OCI-LY3 (cell line): ENCODE measurements around the gene THOC5.
"Not testable (repeated sequence)": the region's sequence is repeated elsewhere in the genome, so short reads cannot be mapped to it uniquely, and the experiment has no call there.

ENCODE experiments used
- H2AFZ ChIP-seq: fragments of 200-600, 300-600 bp; shearing (Covaris generic); 2 replicates; pipeline ENCODE4 v1.6.0; 2014; ENCODE audit warnings: antibody characterized with exemption, low read depth, low read length
- H3K27ac ChIP-seq: fragments of 200-600, 300-600 bp; sonication (generic); 2 replicates; pipeline ENCODE4 v1.5.1; 2014; ENCODE audit warnings: mild to moderate bottlenecking, low read length, moderate library complexity, mixed read lengths
- H3K27me3 ChIP-seq: fragments of 200-600, 300-600 bp; sonication (generic); 2 replicates; pipeline ENCODE4 v1.6.1; 2014; ENCODE audit warnings: low read depth, low read length, mixed read lengths
- H3K36me3 ChIP-seq: fragments of 200-600, 300-600 bp; sonication (generic); replicated peaks from 2 replicates; pipeline ENCODE3; 2014; ENCODE audit warnings: low read depth, low read length, mixed read lengths
- H3K4me1 ChIP-seq: fragments of 300-600, 200-600 bp; sonication (generic); 2 replicates; pipeline ENCODE4 v1.6.1; 2014; ENCODE audit warnings: low read length, mixed read lengths
- H3K4me2 ChIP-seq: fragments of 200-600, 300-600 bp; sonication (generic); 2 replicates; pipeline ENCODE4 v1.6.1; 2014; ENCODE audit warnings: low read length, mixed read lengths
- H3K4me3 ChIP-seq: fragments of 300-600, 200-600 bp; sonication (generic); 2 replicates; pipeline ENCODE4 v1.5.1; 2014; ENCODE audit warnings: antibody characterized with exemption, mild to moderate bottlenecking, low read length, moderate library complexity
- H3K79me2 ChIP-seq: fragments of 300-600, 200-600 bp; shearing (Covaris generic); 2 replicates; pipeline ENCODE4 v1.6.1; 2014; ENCODE audit warnings: mild to moderate bottlenecking, low read length, mixed read lengths
- H3K9ac ChIP-seq: fragments of 300-600, 200-600 bp; shearing (Covaris generic); 2 replicates; pipeline ENCODE4 v1.6.0; 2014; ENCODE audit warnings: mild to moderate bottlenecking, low read length, moderate library complexity
- H3K9me3 ChIP-seq: fragments of 200-600, 300-600 bp; shearing (Covaris generic); 2 replicates; pipeline ENCODE4 v1.6.1; 2014; ENCODE audit warnings: low read length, mixed read lengths; ENCODE audit not compliant: insufficient read depth
- H4K20me1 ChIP-seq: fragments of 200-600, 300-600 bp; sonication (generic); 2 replicates; pipeline ENCODE4 v1.6.1; 2016; ENCODE audit warnings: low read length, mixed read lengths; ENCODE audit not compliant: insufficient read depth
- CTCF ChIP-seq: fragments of 200-600, 300-600 bp; sonication (generic); IDR thresholded peaks from 2 replicates; pipeline ENCODE4 v1.5.1; 2014; ENCODE audit warnings: antibody characterized with exemption, low read length, low read depth
- EZH2phosphoT487 ChIP-seq: fragments of 200-600 bp; shearing (Covaris generic); IDR thresholded peaks from 2 replicates; pipeline ENCODE4 v1.6.1; 2018; ENCODE audit warnings: antibody characterized with exemption, mixed run types, low read depth

THOC5 gene

GRCh38 chr22:29563652-29564460, 10.3 kb upstream of the THOC5 start:
- H2AFZ ChIP-seq: no peak overlapping the region
- no peaks in the 10 kb centered on the region for H3K27me3 ChIP-seq
- H4K20me1 ChIP-seq: no peaks in the 10 kb centered on the region
- no peaks in the 10 kb centered on the region for H3K9me3 ChIP-seq
- no peak for TF ChIP-seq EZH2phosphoT487
- no peak for TF ChIP-seq CTCF
- no peak overlapping the region for H3K27ac ChIP-seq
- H3K4me3 ChIP-seq: no peak overlapping the region
- H3K36me3 ChIP-seq: peaks cover 38% of the 10 kb centered on the region
- H3K4me2 ChIP-seq: no peak overlapping the region
- H3K4me1 ChIP-seq: no peaks in the 10 kb centered on the region
- no peaks in the 10 kb centered on the region for H3K79me2 ChIP-seq
- no peak overlapping the region for H3K9ac ChIP-seq

GRCh38 chr22:29559853-29560252, 6.3 kb upstream of the THOC5 start:
- H3K9ac ChIP-seq: no peak overlapping the region
- no peak overlapping the region for H3K4me2 ChIP-seq
- H3K4me3 ChIP-seq: no peak overlapping the region
- H3K27ac ChIP-seq: no peak overlapping the region
- peaks cover 45% of the 10 kb centered on the region for H3K36me3 ChIP-seq
- no peaks in the 10 kb centered on the region for H3K4me1 ChIP-seq
- TF ChIP-seq CTCF: no peak
- TF ChIP-seq EZH2phosphoT487: no peak
- H3K79me2 ChIP-seq: no peaks in the 10 kb centered on the region
- H3K9me3 ChIP-seq: no peaks in the 10 kb centered on the region
- H3K27me3 ChIP-seq: no peaks in the 10 kb centered on the region
- no peak overlapping the region for H2AFZ ChIP-seq
- H4K20me1 ChIP-seq: no peaks in the 10 kb centered on the region

- no peaks in the 10 kb centered on the region for H4K20me1 ChIP-seq
- H3K4me3 ChIP-seq: no peak overlapping the region
- no peak overlapping the region for H3K9ac ChIP-seq
- no peak overlapping the region for H3K27ac ChIP-seq
- H2AFZ ChIP-seq: no peak overlapping the region
- H3K9me3 ChIP-seq: no peaks in the 10 kb centered on the region
- peaks cover 45% of the 10 kb centered on the region for H3K36me3 ChIP-seq
- no peak overlapping the region for H3K4me2 ChIP-seq
- no peaks in the 10 kb centered on the region for H3K27me3 ChIP-seq
- TF ChIP-seq EZH2phosphoT487 (no peak), CTCF (no peak)
- H3K79me2 ChIP-seq: no peaks in the 10 kb centered on the region
- no peaks in the 10 kb centered on the region for H3K4me1 ChIP-seq
Observed at GRCh38 chr22:29559030-29559429, 5.5 kb upstream of the THOC5 start.

GRCh38 chr22:29555065-29555644, 1.6 kb upstream of the THOC5 start:
- Histone ChIP-seq H2AFZ (no peak overlapping the region), H3K4me1 (no peaks in the 10 kb centered on the region), H4K20me1 (no peaks in the 10 kb centered on the region; the same call in 1 of the 2 replicates), H3K27ac (no peak overlapping the region), H3K9me3 (no peaks in the 10 kb centered on the region), H3K36me3 (peaks cover 34% of the 10 kb centered on the region), H3K4me2 (no peak overlapping the region), H3K27me3 (no peaks in the 10 kb centered on the region), H3K79me2 (peaks cover 31% of the 10 kb centered on the region), H3K4me3 (no peak overlapping the region), H3K9ac (no peak overlapping the region)
- TF ChIP-seq EZH2phosphoT487 (no peak), CTCF (no peak)

GRCh38 chr22:29552357-29552756, 1.2 kb downstream of the THOC5 start:
- peak overlapping the region; percentile 99; the same call in 1 of the 2 replicates for H3K4me3 ChIP-seq
- H2AFZ ChIP-seq: not testable (repeated sequence)

More at GRCh38 chr22:29552357-29552756, 1.2 kb downstream of the THOC5 start:
- not testable (repeated sequence) for H3K27ac ChIP-seq, H3K4me1 ChIP-seq, H3K27me3 ChIP-seq, H3K9me3 ChIP-seq, H4K20me1 ChIP-seq, H3K9ac ChIP-seq
- H3K36me3 ChIP-seq: peaks cover 39% of the 10 kb centered on the region
- peaks cover 36% of the 10 kb centered on the region for H3K79me2 ChIP-seq
- H3K4me2 ChIP-seq: peak overlapping the region; percentile 78
